ENCODE data around the gene CBLIF.
"Not testable (repeated sequence)": the region's sequence is repeated elsewhere in the genome, so short reads cannot be mapped to it uniquely, and the experiment has no call there.

CBLIF gene

GRCh38 chr11:59791639-59792038, 53.7 kb downstream of the CBLIF start:
- no peak for DNase-seq

GRCh38 chr11:59787816-59788215, 57.5 kb downstream of the CBLIF start:
- DNase-seq = no peak

GRCh38 chr11:59787255-59787588, 58.1 kb downstream of the CBLIF start:
- DNase-seq = no peak

- DNase-seq = no peak
Observed at GRCh38 chr11:59785818-59786217, 59.5 kb downstream of the CBLIF start.

GRCh38 chr11:59784441-59784840, 60.9 kb downstream of the CBLIF start:
- not testable (repeated sequence) for DNase-seq

GRCh38 chr11:59783632-59784090, 61.6 kb downstream of the CBLIF start:
- DNase-seq = no peak

GRCh38 chr11:59782080-59782479, 63.2 kb downstream of the CBLIF start:
- no peak for DNase-seq

GRCh38 chr11:59779487-59779886, 65.8 kb downstream of the CBLIF start:
- no peak for DNase-seq

Measured in DMS79 (cell line).